GM21619 (cell line): ENCODE data around the gene TPX2.
"Not testable (repeated sequence)": the region's sequence is repeated elsewhere in the genome, so short reads cannot be mapped to it uniquely, and the experiment has no call there.

ENCODE experiments used
- ATAC-seq: cut with Tn5 transposase; IDR thresholded peaks from one replicate; pipeline ENCODE4 v1.9.1; 2021; ENCODE audit not compliant: unreplicated experiment

The TPX2 gene

GRCh38 chr20:31720486-31721407, 18.3 kb upstream of the TPX2 start:
- no peak for ATAC-seq

GRCh38 chr20:31721408-31722256, 17.5 kb upstream of the TPX2 start:
- no peak for ATAC-seq

GRCh38 chr20:31722257-31723068, 16.6 kb upstream of the TPX2 start, which contains the start of gene BCL2L1:
BCL2L1 (minus strand) TSS chr20:31722868; CDS start chr20:31722218, 650 bp downstream.
- ATAC-seq: no peak

- ATAC-seq: no peak
These were observed 16.1 kb upstream of the TPX2 start for GRCh38 chr20:31723069-31723318.

GRCh38 chr20:31723319-31724078, 15.6 kb upstream of the TPX2 start:
- ATAC-seq: peak; percentile 79

GRCh38 chr20:31731321-31731717, 7.8 kb upstream of the TPX2 start:
- no peak for ATAC-seq

- ATAC-seq: no peak
These were observed 474 bp downstream of the TPX2 start for GRCh38 chr20:31739550-31739977.

GRCh38 chr20:31740208-31740607, 1.1 kb downstream of the TPX2 start:
- no peak for ATAC-seq

GRCh38 chr20:31740656-31741323, 1.7 kb downstream of the TPX2 start:
- ATAC-seq: no peak

GRCh38 chr20:31746068-31746878, 7.2 kb downstream of the TPX2 start:
- no peak for ATAC-seq

- not testable (repeated sequence) for ATAC-seq
These were observed 7.9 kb downstream of the TPX2 start for GRCh38 chr20:31747028-31747427.

GRCh38 chr20:31747640-31748039, 8.6 kb downstream of the TPX2 start:
- no peak for ATAC-seq

- ATAC-seq: no peak
These were observed 10.1 kb downstream of the TPX2 start for GRCh38 chr20:31749223-31749622.

- ATAC-seq: no peak
These were observed 12.0 kb downstream of the TPX2 start for GRCh38 chr20:31751126-31751525.

GRCh38 chr20:31757254-31757653, 18.2 kb downstream of the TPX2 start:
- no peak for ATAC-seq

GRCh38 chr20:31758521-31758920, 19.4 kb downstream of the TPX2 start:
- ATAC-seq: no peak

GRCh38 chr20:31758991-31759390, 19.9 kb downstream of the TPX2 start:
- no peak for ATAC-seq

- ATAC-seq: no peak
These were observed 20.9 kb downstream of the TPX2 start for GRCh38 chr20:31759836-31760518.
